Measurements from ENCODE around the gene SRSF8.

DNA sequence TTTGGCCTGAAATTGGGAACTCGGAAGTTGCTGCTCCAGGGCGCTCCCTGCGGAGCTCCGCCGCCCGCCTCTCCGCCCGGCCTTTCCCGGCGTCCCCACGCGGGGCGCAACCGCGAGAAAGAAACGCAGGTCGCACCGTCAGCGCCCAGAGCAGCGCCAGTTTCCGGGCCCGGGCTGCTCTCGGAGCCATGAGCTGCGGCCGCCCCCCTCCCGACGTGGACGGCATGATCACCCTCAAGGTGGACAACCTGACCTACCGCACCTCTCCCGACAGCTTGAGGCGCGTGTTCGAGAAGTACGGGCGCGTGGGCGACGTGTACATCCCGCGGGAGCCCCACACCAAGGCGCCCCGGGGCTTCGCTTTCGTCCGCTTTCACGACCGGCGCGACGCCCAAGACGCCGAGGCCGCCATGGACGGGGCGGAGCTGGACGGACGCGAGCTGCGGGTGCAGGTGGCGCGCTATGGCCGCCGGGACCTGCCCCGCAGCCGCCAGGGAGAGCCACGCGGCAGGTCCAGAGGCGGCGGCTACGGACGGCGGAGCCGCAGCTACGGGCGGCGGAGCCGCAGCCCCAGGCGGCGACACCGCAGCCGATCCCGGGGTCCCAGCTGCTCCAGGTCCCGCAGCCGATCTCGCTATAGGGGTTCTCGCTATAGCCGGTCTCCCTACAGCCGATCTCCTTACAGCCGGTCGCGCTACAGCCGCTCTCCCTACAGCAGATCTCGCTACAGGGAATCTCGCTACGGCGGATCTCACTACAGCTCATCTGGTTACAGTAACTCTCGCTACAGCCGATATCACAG is 521 bp downstream of the SRSF8 start:
- no peak for TF ChIP-seq FOXK2 (IDR thresholded peaks at IDR 0.05)
- TF ChIP-seq, protein P1, sequence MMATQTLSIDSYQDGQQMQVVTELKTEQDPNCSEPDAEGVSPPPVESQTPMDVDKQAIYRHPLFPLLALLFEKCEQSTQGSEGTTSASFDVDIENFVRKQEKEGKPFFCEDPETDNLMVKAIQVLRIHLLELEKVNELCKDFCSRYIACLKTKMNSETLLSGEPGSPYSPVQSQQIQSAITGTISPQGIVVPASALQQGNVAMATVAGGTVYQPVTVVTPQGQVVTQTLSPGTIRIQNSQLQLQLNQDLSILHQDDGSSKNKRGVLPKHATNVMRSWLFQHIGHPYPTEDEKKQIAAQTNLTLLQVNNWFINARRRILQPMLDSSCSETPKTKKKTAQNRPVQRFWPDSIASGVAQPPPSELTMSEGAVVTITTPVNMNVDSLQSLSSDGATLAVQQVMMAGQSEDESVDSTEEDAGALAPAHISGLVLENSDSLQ (IDR thresholded peaks at IDR 0.05) = no peak
- no peak for TF ChIP-seq ARNT (IDR thresholded peaks at IDR 0.05)
- no peak for TF ChIP-seq SP1 (IDR thresholded peaks at IDR 0.05)
- no peak for TF ChIP-seq TARDBP (IDR thresholded peaks at IDR 0.05)
- no peak for TF ChIP-seq NFRKB (IDR thresholded peaks at IDR 0.05)
- no peak for TF ChIP-seq BHLHE40 (IDR thresholded peaks at IDR 0.05; ENCODE audit: borderline replicate concordance)

Measured in HEK293T (cell line).